HEK293T (cell line): ENCODE measurements around the gene PRKCA.

Experiments
- ARNT ChIP-seq: fragments of 450-650 bp; IDR thresholded peaks from 2 replicates; pipeline ENCODE4 v1.6.1; 2017; ENCODE audit warnings: mild to moderate bottlenecking
- BHLHE40 ChIP-seq: fragments of 450-650 bp; IDR thresholded peaks from 2 replicates; pipeline ENCODE4 v1.6.1; 2016; ENCODE audit warnings: mild to moderate bottlenecking, moderate library complexity, borderline replicate concordance
- FOXA1 ChIP-seq: fragments of 450-650 bp; IDR thresholded peaks from 2 replicates; pipeline ENCODE4 v1.6.1; 2016; ENCODE audit warnings: mild to moderate bottlenecking
- FOXK2 ChIP-seq: fragments of 450-650 bp; IDR thresholded peaks from 2 replicates; pipeline ENCODE4 v1.6.1; 2016; ENCODE audit warnings: mild to moderate bottlenecking
- FOXM1 ChIP-seq: fragments of 450-650 bp; IDR thresholded peaks from 2 replicates; pipeline ENCODE4 v1.6.1; 2017; ENCODE audit warnings: mild to moderate bottlenecking, borderline replicate concordance
- HDGF ChIP-seq: fragments of 450-650 bp; IDR thresholded peaks from 2 replicates; pipeline ENCODE4 v1.6.1; 2017; ENCODE audit warnings: antibody characterized with exemption, borderline replicate concordance
- LEF1 ChIP-seq: fragments of 450-650 bp; IDR thresholded peaks from 2 replicates; pipeline ENCODE4 v1.6.1; 2017; ENCODE audit warnings: mild to moderate bottlenecking, borderline replicate concordance
- NFRKB ChIP-seq: fragments of 450-650 bp; IDR thresholded peaks from 2 replicates; pipeline ENCODE4 v1.6.1; 2016; ENCODE audit warnings: mild to moderate bottlenecking, moderate library complexity
- PKNOX1 ChIP-seq: fragments of 450-650 bp; IDR thresholded peaks from 2 replicates; pipeline ENCODE4 v1.6.1; 2016
- SP1 ChIP-seq: fragments of 450-650 bp; IDR thresholded peaks from 2 replicates; pipeline ENCODE4 v1.6.1; 2017
- SUZ12 ChIP-seq: fragments of 450-650 bp; IDR thresholded peaks from 2 replicates; pipeline ENCODE4 v1.6.1; 2016; ENCODE audit warnings: mild to moderate bottlenecking
- TARDBP ChIP-seq: fragments of 450-650 bp; IDR thresholded peaks from 2 replicates; pipeline ENCODE4 v1.6.1; 2016

GRCh38 chr17:66552371-66552770 is 250.0 kb downstream of the PRKCA start:
- TF ChIP-seq BHLHE40, result no peak
- TF ChIP-seq FOXK2, result no peak
- no peak for TF ChIP-seq PKNOX1
- no peak for TF ChIP-seq TARDBP
- no peak for TF ChIP-seq SP1
- no peak for TF ChIP-seq FOXM1
- no peak for TF ChIP-seq SUZ12
- TF ChIP-seq HDGF, result no peak
- no peak for TF ChIP-seq ARNT
- no peak for TF ChIP-seq FOXA1
- no peak for TF ChIP-seq NFRKB
- no peak for TF ChIP-seq LEF1
